GM21717 (cell line): Measurements from ENCODE around the gene PDZRN3.

ENCODE experiments used
- ATAC-seq: cut with Tn5 transposase; IDR thresholded peaks from one replicate; pipeline ENCODE4 v1.9.1; 2021; ENCODE audit warnings: mild to moderate bottlenecking, moderate library complexity; ENCODE audit not compliant: unreplicated experiment

PDZRN3 gene

DNA sequence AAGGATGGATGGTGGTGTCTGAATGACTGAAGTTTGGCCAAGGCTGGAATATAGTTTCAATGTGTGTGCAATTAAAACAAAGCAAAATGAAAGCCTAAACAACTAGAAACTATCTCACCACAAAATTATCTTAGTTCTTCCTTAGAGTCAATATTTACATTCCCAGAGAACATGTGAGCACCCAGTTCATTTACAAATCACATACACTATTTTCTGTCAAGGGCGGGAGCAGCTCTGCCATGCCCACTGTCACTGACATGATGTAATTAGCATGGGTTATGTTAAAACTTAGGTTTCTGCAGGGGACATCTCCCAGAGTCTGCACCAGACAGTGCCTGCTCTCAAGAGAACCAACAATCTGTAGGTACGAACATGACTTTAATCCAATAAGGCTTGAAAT, 65.0 kb downstream of the PDZRN3 start:
- ATAC-seq: no peak

- ATAC-seq: no peak
These were observed 66.0 kb downstream of the PDZRN3 start for GRCh38 chr3:73558727-73559075.

- no peak for ATAC-seq
These were observed 66.6 kb downstream of the PDZRN3 start for GRCh38 chr3:73557986-73558726.

DNA sequence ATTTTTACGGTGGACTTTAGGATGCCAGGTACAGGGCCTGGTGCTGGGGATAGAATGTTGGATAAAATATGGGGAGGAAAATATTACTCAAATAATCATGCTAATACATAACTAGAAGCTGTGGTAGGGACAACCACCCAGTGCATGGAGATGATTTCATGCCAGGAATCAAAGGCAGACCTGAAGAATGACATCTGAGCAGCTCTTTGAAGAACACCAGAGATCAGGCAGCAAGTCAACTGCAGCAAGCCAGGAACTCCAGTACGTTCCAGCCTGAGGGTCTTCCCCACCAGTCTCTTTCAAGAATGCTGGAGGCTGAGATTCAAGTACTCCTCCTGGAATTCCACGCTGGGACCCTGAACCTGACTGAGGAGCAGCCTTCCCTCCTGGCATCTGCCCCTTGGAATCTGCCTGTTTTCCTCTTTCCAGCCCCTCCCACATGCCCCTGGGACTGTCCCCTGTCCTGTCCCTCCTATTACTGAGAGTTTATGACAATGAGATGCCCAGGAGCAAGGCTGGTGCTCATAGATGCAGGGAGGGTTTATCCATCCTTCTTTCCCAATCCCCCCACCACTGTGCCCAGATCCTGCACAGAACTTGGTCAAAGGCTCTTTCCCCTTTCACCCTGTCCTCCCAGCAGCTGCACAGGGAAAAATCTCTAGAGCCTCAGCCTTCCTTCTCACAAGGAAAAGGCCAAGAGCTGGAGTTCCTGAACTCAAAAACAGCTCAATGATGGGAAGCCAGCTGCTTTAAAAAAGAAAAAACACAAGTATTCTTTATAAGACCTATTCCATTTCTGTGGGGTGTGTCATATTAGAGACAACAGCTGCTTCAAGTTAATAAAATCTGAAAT, 68.0 kb downstream of the PDZRN3 start:
- ATAC-seq: no peak

DNA sequence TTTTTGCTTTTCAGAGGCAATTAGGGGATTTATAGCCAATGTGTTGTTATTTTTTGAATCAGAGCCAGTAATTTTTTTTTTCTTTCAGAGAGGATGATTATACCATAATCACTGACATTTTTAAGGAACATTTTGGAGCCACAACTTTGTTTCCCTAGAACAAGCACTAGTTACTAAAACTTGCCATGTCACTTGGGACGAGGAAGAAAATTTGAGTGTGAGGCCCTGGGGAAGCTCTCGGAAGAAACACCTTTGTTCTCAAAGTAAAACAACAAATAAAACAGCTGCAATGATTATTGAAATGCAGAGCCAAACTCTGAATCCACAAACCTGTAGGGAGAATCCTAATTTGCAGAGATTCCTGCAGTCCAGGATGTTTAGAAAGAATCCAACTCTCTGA, 69.7 kb downstream of the PDZRN3 start:
- no peak for ATAC-seq

DNA sequence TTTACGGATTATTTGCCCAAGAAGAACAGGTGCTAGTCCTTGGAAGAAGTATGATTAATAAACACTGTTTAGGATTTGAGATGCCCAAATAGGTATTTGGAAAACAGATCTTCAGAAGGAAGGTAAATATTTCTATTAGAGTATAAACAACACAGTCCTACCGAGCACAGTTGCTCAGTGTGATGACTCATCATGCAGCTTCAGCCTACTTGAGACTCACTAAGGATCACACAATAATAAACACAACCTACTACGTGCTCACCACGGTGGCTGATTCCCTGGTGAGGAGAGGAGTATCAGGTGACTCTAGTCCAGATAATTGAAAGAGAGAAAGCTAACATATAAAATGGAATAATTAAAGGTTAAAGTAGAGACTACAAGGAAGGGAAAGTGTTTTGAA, 72.0 kb downstream of the PDZRN3 start:
- ATAC-seq: no peak

DNA sequence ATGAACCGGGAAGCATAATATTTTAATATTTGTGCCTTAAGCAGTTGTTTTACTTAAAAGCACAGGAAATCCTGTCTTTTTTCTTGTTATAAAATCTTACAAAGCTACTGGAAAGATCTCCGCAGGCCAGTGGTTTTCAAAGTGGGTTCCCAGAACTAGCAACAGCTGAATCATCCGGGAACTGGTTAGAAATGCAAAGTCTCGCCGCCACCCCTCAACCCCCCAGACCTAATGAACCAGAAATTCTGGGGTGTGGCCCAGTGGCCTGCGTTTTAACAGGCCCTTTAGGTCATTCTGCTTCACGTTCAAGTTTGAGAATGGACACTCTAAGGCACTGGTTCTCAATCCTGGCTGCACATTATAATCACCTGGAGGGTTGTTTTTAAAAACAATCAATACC, 74.7 kb downstream of the PDZRN3 start:
- no peak for ATAC-seq

- ATAC-seq: no peak
These were observed 75.6 kb downstream of the PDZRN3 start for GRCh38 chr3:73549051-73549600.

DNA sequence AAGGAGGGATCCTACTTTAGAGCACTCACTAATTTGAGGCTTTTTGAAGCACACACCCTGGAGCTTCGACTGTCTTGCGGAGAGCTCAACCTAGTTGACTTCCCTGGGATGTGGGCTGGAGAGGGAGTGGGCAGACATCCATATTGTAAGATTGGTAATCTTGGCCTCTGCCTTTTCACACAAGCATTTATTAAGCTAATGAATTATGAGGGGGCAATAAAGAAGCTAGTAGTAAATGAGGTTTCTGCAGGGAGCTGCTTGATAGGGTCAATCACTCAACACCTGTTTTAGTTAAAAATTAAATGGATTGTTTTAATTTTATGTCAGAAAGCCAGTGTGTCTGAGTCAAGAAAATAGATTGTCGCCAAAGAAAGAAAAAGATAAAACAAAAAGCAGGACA, 76.3 kb downstream of the PDZRN3 start:
- no peak for ATAC-seq

GRCh38 chr3:73547427-73548248, 77.1 kb downstream of the PDZRN3 start:
- no peak for ATAC-seq

DNA sequence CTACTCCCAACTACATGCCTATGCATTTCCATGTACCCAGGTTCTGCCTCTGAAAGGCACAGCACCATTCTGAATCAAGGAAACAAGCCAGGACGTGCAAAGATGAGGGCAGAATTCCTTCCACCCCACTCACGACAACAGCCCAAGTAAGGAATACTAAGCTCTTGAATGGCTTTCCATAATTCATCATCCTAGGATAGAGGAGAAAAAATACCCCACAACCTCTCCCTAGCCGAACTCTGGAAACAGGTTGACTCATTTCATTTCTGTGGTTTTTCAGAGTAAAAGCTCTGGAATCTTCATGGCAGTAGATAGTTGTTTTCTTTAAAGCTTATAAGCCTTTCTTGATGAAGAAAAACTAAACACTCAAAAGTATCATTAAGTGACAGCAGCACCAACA, 77.8 kb downstream of the PDZRN3 start:
- ATAC-seq: no peak

- no peak for ATAC-seq
These were observed 81.3 kb downstream of the PDZRN3 start for GRCh38 chr3:73543412-73543811.

GRCh38 chr3:73542136-73542535, 82.6 kb downstream of the PDZRN3 start:
- no peak for ATAC-seq

GRCh38 chr3:73540969-73541740, 83.6 kb downstream of the PDZRN3 start:
- no peak for ATAC-seq

DNA sequence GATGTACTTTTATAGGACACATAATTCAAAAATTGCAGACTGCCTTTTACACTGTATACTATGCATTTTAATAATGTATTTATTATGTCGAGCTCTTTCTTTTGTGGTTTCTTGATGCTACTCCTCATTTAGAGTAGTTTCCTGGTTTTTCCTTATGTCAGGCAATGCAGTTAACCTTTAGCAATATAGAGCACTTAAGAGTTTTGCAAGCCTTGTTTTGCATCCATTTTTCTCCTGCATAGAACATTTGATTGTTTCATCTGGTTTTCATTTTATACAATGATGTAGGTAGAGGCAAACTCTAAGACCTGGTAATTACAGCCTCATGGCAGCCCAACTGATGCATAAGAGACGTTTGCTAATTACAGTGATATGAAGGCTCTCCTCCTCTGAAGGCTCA, 86.3 kb downstream of the PDZRN3 start:
- ATAC-seq: no peak

DNA sequence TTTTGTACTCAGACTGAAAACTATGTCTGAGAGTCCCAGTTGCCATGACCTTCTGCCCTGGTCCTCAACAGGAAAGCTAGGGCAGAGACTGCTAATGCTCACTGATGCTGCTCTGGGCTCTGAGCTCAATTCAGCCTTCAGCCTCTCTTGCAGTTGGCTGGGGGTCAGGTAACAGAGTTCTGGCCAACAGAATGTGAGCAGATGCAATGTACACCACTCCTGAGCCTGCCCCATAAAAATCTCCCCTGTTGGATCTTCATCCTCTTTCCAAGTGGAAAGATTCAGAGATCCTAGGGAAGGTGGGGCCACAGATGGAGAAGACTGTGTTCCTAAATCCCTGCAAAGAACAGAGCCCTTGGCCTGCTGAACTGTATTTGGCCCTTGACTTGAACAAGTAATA, 87.8 kb downstream of the PDZRN3 start:
- no peak for ATAC-seq

- ATAC-seq: no peak
These were observed 88.3 kb downstream of the PDZRN3 start for GRCh38 chr3:73536336-73536895.

- ATAC-seq: no peak
These were observed 88.8 kb downstream of the PDZRN3 start for GRCh38 chr3:73535931-73536330.

- ATAC-seq: no peak
These were observed 89.6 kb downstream of the PDZRN3 start for GRCh38 chr3:73535137-73535536.

DNA sequence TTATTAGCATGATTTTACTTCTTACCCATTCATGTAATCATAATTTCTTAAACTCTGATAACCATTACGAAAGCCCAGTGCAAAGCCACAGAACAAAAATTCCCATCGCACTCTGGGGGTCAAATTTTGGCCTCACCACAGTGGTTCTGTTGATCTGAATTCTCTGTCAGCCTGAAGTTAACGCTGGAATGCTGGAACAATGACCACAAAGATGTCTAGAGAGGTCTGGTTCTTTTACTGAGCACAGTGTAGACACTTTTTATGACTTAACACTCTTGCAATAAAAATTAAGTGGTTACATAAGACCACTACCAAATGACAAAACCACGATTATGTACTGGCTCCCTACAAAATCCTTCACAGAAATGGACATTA, 94.7 kb downstream of the PDZRN3 start:
- ATAC-seq: no peak
